BE2C (cell line): ENCODE results near the gene SIRT6.

ENCODE experiments used
- DNase-seq: peaks from one replicate; pipeline ENCODE4 v3.0.0-alpha.2; 2020
- H3K27me3 ChIP-seq: fragments of 250-450 bp; sonication (Bioruptor Pico); 2 replicates; pipeline ENCODE4 v1.5.1; 2020; ENCODE audit warnings: mild to moderate bottlenecking
- H3K36me3 ChIP-seq: fragments of 250-450 bp; sonication (Bioruptor Pico); 2 replicates; pipeline ENCODE4 v1.5.1; 2020; ENCODE audit warnings: mild to moderate bottlenecking
- H3K4me1 ChIP-seq: fragments of 250-450 bp; sonication (Bioruptor Pico); 2 replicates; pipeline ENCODE4 v1.5.1; 2020
- H3K4me3 ChIP-seq: 2 replicates; pipeline ENCODE4 v1.5.1; 2011; ENCODE audit warnings: low read depth, low read length
- H3K9me3 ChIP-seq: fragments of 250-450 bp; sonication (Bioruptor Pico); 2 replicates; pipeline ENCODE4 v1.5.1; 2020
- CTCF ChIP-seq: IDR thresholded peaks from 2 replicates; pipeline ENCODE4 v1.5.1; 2012; ENCODE audit warnings: mild to moderate bottlenecking, low read depth, low read length

SIRT6 gene

GRCh38 chr19:4200940-4201542, 18.7 kb upstream of the SIRT6 start:
- TF ChIP-seq CTCF = no peak

GRCh38 chr19:4199699-4200293, 17.4 kb upstream of the SIRT6 start:
- H3K4me3 ChIP-seq = no peak overlapping the region
- H3K4me1 ChIP-seq = no peaks in the 10 kb centered on the region
- DNase-seq = no peak
- TF ChIP-seq CTCF = no peak
- H3K9me3 ChIP-seq = no peaks in the 10 kb centered on the region
- H3K27me3 ChIP-seq = peaks cover 26% of the 10 kb centered on the region
- H3K36me3 ChIP-seq = no peaks in the 10 kb centered on the region

More at GRCh38 chr19:4200940-4201542, 18.7 kb upstream of the SIRT6 start:
- DNase-seq = no peak
- Histone ChIP-seq H3K4me3 (no peak overlapping the region), H3K36me3 (no peaks in the 10 kb centered on the region), H3K4me1 (no peaks in the 10 kb centered on the region), H3K9me3 (no peaks in the 10 kb centered on the region), H3K27me3 (peaks cover 22% of the 10 kb centered on the region)

DNA sequence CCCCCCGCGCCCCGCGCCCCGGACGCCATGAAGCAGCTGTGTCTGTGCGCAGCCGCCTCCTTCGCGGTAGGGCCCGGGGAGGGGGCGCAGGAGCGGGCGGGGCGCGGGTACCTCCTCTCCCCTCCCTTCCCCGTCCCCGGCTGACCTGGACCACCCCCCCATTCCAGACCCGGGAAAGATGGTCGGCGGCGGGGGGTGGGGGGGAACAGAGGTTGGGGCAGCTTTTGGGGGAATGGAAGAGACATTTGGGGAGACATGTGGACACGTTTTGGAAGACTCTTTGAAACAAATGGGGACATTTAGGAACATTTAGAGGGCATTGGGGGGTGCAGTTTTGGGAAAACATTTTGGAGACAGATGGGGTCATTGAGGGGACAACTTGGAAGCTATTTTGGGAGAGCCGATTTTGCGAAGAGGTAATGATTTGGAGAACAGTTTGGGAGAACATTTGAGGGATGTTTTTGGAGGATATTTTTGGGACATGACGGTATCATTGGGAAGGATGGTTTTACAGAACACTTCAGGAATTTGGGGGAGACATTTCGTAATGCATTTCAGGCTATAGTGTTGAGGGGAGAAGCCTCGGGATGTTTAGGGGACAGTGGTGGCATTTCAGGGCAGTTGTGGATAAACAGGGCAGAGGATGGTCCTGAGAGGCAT, 16.2 kb upstream of the SIRT6 start:
- DNase-seq = no peak
- peaks cover 33% of the 10 kb centered on the region for H3K27me3 ChIP-seq
- H3K4me1 ChIP-seq = no peaks in the 10 kb centered on the region
- H3K4me3 ChIP-seq = no peak overlapping the region
- H3K9me3 ChIP-seq = no peaks in the 10 kb centered on the region
- no peaks in the 10 kb centered on the region for H3K36me3 ChIP-seq
- no peak for TF ChIP-seq CTCF

GRCh38 chr19:4197625-4198466, 15.5 kb upstream of the SIRT6 start:
- no peaks in the 10 kb centered on the region for H3K36me3 ChIP-seq
- no peaks in the 10 kb centered on the region for H3K4me1 ChIP-seq
- TF ChIP-seq CTCF = no peak
- H3K27me3 ChIP-seq = peaks cover 33% of the 10 kb centered on the region
- H3K4me3 ChIP-seq = no peak overlapping the region
- no peak for DNase-seq
- H3K9me3 ChIP-seq = no peaks in the 10 kb centered on the region

DNA sequence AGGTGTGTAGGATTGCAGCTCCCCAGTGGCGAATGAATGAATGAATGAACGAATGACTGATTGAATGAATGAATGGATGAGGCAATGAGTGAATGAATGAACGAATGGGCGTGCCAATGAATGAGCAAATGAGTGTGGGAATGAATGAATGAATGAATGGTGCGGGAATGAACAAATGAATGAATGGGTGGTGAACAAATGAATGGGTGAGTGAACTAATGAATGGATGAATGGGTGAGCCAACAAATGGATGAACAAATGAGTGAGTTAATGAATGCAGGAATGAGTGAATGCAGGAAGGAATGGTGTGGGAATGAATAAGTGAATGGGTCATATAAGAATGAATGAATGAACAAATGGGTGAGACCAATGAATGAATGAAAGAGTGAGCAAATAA, 14.9 kb upstream of the SIRT6 start:
- no peaks in the 10 kb centered on the region for H3K4me1 ChIP-seq
- peaks cover 33% of the 10 kb centered on the region for H3K27me3 ChIP-seq
- no peaks in the 10 kb centered on the region for H3K36me3 ChIP-seq
- no peak overlapping the region for H3K4me3 ChIP-seq
- no peak for DNase-seq
- no peaks in the 10 kb centered on the region for H3K9me3 ChIP-seq
- TF ChIP-seq CTCF = no peak
